K562 treated with DMSO at 1 percent for 24 hours (cell line): ENCODE data around the gene RGPD3. TPM values are rescaled to one million over a fixed set of nuclear protein-coding genes. Genes with fewer than 3 reads are reported as not detected.

Source experiments
- total RNA-seq: library from RNA; unstranded; fragments of 300-600 nt; gene quantifications from 2 replicates; pipeline ENCODE4 v1.2.3, GENCODE V29; 2022; ENCODE audit warnings: low read depth; ENCODE audit not compliant: insufficient read depth

RGPD3 gene
- total RNA-seq = not detected in 2 replicates

DNA sequence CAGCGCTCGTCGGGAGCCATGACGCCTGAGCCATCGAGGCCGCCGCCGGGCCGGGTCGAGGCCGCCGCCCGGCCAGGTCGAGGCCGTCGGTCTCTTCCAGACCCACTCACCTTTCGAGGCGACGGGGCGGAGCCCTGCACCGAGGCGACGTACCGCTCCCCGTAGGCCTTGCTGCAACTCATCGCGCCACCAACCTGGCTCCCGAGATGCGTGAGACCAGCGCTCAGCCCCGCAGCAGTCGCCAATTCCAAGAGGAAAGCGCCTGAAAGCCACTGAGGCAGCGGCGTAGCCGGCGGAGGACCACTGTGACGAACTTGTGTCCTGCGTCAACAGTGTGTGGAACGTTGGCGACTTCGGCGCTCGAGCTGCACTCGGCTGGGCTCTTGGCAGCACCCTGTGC lies at the start of gene RGPD3:
TSS of gene RGPD3 (minus strand) at position 307 of the 400 bp plus-strand sequence. CDS start at position 182, 125 bp downstream.

DNA sequence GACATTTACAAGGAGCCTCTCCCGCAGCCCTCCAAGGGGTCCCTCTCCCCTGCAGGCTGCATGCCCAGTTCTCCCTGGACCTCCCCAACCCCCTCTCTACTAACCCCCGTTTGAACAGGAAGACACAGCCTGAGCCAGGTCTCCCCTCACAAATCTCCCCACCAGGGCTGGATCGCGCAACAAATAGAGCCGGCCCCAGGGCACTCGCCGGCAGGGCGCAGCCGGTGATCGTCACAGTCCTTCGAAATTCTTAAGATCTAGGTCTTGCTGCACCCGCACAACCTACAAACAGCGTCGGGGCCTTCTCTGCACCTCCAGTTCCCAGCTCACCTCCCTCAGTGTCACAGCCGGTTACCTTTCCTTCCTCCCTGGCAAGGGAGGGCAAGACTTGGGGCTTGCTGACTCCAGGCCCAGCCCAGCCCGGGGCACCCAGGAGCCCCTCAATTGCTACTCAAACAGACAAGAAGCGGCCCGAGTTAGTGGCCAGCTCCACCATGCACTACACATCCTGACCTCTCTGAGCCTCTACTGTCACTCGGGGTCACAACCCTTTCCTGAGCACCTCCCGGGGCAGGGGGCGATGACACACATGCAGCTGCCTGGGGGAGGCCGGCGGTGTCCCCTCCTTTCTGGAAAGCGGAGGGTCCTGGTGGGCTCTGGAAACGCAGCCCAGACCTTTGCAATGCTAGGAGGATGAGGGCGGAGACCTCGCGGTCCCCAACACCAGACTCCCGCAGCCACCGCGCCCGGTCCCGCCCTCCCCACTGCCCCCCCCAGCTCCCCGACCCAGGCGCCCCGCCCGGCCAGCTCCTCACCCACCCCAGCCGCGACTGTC lies 18.6 kb upstream of the RGPD3 start, which contains the start of gene CD8B2:
TSS of gene CD8B2 (plus strand) at position 814 of the 835 bp plus-strand sequence. CDS start 63 bp downstream, outside the sequence.

Other genes starting within 250 kb of the RGPD3 start
- gene CD8B2, start 19.0 kb upstream of the RGPD3 start, total RNA-seq = not detected in 2 replicates